ENCODE data around the gene A1BG.

DNA sequence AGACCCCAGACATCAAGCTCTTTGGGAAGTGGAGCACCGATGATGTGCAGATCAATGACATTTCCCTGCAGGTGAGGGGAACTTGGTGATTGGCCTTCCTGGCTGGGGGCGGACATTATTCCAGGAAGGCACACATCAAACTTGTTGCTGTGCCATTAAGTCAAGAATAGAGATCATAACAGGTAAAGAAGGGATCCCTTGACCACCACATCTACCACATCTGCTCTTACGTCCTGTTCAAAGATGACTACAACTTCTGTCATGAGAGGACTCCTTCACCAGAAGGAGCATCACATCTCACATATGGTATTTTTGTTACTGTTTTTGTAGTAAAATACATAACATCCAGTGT, 34.9 kb upstream of the A1BG start:
- TF ChIP-seq, protein P1, sequence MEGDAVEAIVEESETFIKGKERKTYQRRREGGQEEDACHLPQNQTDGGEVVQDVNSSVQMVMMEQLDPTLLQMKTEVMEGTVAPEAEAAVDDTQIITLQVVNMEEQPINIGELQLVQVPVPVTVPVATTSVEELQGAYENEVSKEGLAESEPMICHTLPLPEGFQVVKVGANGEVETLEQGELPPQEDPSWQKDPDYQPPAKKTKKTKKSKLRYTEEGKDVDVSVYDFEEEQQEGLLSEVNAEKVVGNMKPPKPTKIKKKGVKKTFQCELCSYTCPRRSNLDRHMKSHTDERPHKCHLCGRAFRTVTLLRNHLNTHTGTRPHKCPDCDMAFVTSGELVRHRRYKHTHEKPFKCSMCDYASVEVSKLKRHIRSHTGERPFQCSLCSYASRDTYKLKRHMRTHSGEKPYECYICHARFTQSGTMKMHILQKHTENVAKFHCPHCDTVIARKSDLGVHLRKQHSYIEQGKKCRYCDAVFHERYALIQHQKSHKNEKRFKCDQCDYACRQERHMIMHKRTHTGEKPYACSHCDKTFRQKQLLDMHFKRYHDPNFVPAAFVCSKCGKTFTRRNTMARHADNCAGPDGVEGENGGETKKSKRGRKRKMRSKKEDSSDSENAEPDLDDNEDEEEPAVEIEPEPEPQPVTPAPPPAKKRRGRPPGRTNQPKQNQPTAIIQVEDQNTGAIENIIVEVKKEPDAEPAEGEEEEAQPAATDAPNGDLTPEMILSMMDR (IDR thresholded peaks at IDR 0.05; ENCODE audit: poor library complexity): no peak
- TF ChIP-seq EZH2phosphoT487 (IDR thresholded peaks at IDR 0.05; ENCODE audit: low read depth, severe bottlenecking, unreplicated experiment) (no peak), EZH2 (IDR thresholded peaks at IDR 0.05; ENCODE audit: borderline replicate concordance) (no peak)
